GM06990 (cell line): ENCODE results near the gene CRTC3.

Source experiments
- DNase-seq: peaks from one replicate; pipeline ENCODE4 v3.0.0-alpha.2; 2011; ENCODE audit not compliant: insufficient read length; ENCODE audit errors: extremely low read depth
- H3K27me3 ChIP-seq: replicated peaks from 2 replicates; pipeline ENCODE4 v1.6.0; 2011; ENCODE audit warnings: low read length; ENCODE audit not compliant: control insufficient read depth, insufficient read depth
- H3K36me3 ChIP-seq: 2 replicates; pipeline ENCODE4 v1.5.1; 2011; ENCODE audit warnings: low read length; ENCODE audit not compliant: control insufficient read depth, insufficient read depth
- H3K4me3 ChIP-seq: replicated peaks from 2 replicates; pipeline ENCODE4 v1.5.1; 2011; ENCODE audit warnings: low read depth, mild to moderate bottlenecking, control low read depth, low read length
- CTCF ChIP-seq: IDR thresholded peaks from 2 replicates; pipeline ENCODE4 v1.5.1; 2011; ENCODE audit warnings: low read length, control low read depth, mild to moderate bottlenecking, inconsistent platforms; ENCODE audit not compliant: insufficient read depth, poor library complexity, severe bottlenecking

The CRTC3 gene

GRCh38 chr15:90647326-90647725 lies 117.6 kb downstream of the CRTC3 start:
- Histone ChIP-seq H3K27me3 (no peaks in the 10 kb centered on the region), H3K36me3 (peaks cover 10% of the 10 kb centered on the region), H3K4me3 (no peak overlapping the region)
- DNase-seq, result no peak
- TF ChIP-seq CTCF, result no peak

- no peaks in the 10 kb centered on the region for H3K27me3 ChIP-seq
- peak; percentile 85 for TF ChIP-seq CTCF
- peaks cover 3% of the 10 kb centered on the region for H3K36me3 ChIP-seq
- no peak for DNase-seq
- H3K4me3 ChIP-seq, result no peak overlapping the region
These were observed 118.7 kb downstream of the CRTC3 start for GRCh38 chr15:90648137-90649070.

- no peak for TF ChIP-seq CTCF
- no peaks in the 10 kb centered on the region for H3K27me3 ChIP-seq
- H3K36me3 ChIP-seq, result no peaks in the 10 kb centered on the region; the same call in 1 of the 2 replicates
- H3K4me3 ChIP-seq, result no peak overlapping the region
- no peak for DNase-seq
These were observed 120.6 kb downstream of the CRTC3 start for GRCh38 chr15:90650117-90650955.

- Histone ChIP-seq H3K36me3 (no peaks in the 10 kb centered on the region; the same call in 1 of the 2 replicates), H3K27me3 (no peaks in the 10 kb centered on the region), H3K4me3 (no peak overlapping the region)
- TF ChIP-seq CTCF, result no peak
- DNase-seq, result no peak
These were observed 121.4 kb downstream of the CRTC3 start for GRCh38 chr15:90650956-90651689.
